Esophagus (tissue), 2 donors: ENCODE data around the gene FAM186B. TPM values are rescaled to one million over a fixed set of nuclear protein-coding genes. Genes with fewer than 3 reads are reported as not detected.

Experiments used
- H3K27ac ChIP-seq, 2 donors: one replicate each; pipeline ENCODE4 v1.5.1; 2013; ENCODE audit warnings: low read depth in 2 of 2, mild to moderate bottlenecking in 2 of 2, inconsistent platforms in 1 of 2, low read length in 1 of 2, moderate library complexity in 1 of 2
- H3K27me3 ChIP-seq, 2 donors: one replicate each; pipeline ENCODE4 v1.6.1; 2013; ENCODE audit warnings: low read length in 2 of 2, control low read depth in 1 of 2, mild to moderate bottlenecking in 1 of 2; ENCODE audit not compliant: insufficient read depth in 2 of 2, control insufficient read depth in 1 of 2
- H3K36me3 ChIP-seq, 2 donors: one replicate each; pipeline ENCODE4 v1.6.1; 2013; ENCODE audit warnings: low read length in 1 of 2; ENCODE audit not compliant: control insufficient read depth in 2 of 2, insufficient read depth in 2 of 2
- H3K4me1 ChIP-seq, 2 donors: one replicate each; pipeline ENCODE4 v1.6.1; 2013; ENCODE audit warnings: low read length in 1 of 2; ENCODE audit not compliant: control insufficient read depth in 2 of 2, insufficient read depth in 2 of 2
- H3K4me3 ChIP-seq, 2 donors: one replicate each; pipeline ENCODE4 v1.5.1; 2013; ENCODE audit warnings: low read length in 2 of 2, mild to moderate bottlenecking in 2 of 2, low read depth in 1 of 2, moderate library complexity in 1 of 2
- H3K9me3 ChIP-seq, 2 donors: one replicate each; pipeline ENCODE4 v1.6.1; 2013; ENCODE audit warnings: mild to moderate bottlenecking in 2 of 2, low read depth in 1 of 2, low read length in 1 of 2, moderate library complexity in 1 of 2; ENCODE audit not compliant: control insufficient read depth in 2 of 2, insufficient read depth in 1 of 2
- WGBS, 2 donors: extraction: QIAGEN DNeasy Blood & Tissue Kit; methylation state at CpG; one replicate each; pipeline ENCODE4 v1.1.7; 2013; 5-methylcytosine and 5-hydroxymethylcytosine counted together
- polyA plus RNA-seq, 2 donors: library from polyadenylated mRNA; stranded (reverse); fragments of 200-250 nt; gene quantifications; one replicate each; pipeline ENCODE4 v1.2.3, GENCODE V29; 2013
- donor health status: healthy with polysubstance abuse.
- donor health status: Bipolar disorder and iron deficiency.

Gene FAM186B
- polyA plus RNA-seq, 2 donors, result 0.08 to 0.09 TPM

DNA sequence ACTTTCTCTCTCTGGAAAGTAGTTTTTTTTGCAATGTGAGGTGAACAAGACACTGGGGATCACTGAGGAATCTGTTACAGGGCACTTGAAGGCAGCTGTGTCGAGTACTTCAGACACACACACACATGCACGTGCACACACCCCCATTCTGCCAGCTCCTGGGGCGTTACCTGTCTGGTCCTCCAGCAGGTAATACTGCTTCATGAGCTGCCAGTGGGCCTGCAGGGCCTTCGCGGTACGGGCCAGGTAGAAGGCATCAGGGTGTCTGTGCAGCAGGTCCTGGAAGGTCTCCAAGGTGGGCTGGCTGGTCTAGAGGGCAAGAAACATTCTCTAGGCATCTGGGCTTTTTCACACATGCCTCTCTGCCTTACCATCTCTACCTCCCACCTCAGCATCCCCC lies 42.6 kb downstream of the FAM186B start:
- Histone ChIP-seq H3K27ac (no peak overlapping the region), H3K4me1 (peaks cover 0 to 8% of the 10 kb centered on the region in 2 donors), H3K9me3 (no peaks in the 10 kb centered on the region), H3K36me3 (peaks cover 25 to 51% of the 10 kb centered on the region in 2 donors), H3K4me3 (no peak overlapping the region), H3K27me3 (no peaks in the 10 kb centered on the region)
- WGBS, 2 donors, result 83 to 91% methylated on average over 6 of the region's 6 CpGs

DNA sequence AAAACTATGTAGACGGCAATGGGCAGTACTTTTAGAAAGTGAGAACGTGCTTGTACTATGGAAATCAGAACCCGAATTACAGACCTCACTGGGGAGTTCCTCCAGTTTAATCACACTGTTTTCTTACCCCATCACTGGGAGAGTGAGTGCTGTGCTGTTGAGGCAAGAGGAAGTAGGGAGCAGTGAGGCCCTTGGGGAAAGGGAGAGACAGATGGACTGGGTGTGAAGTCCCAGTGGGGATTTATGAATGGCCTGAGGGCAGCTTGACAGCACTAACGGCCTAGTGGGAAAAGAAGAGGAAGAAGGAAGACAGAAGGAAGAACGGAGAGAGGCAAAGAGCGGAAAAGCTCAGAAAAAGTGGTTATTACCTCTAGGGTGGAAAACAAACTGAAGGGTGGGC lies 43.2 kb downstream of the FAM186B start:
- H3K9me3 ChIP-seq, result no peaks in the 10 kb centered on the region
- peaks cover 28 to 57% of the 10 kb centered on the region in 2 donors for H3K36me3 ChIP-seq
- H3K27me3 ChIP-seq, result no peaks in the 10 kb centered on the region
- peaks cover 0 to 8% of the 10 kb centered on the region in 2 donors for H3K4me1 ChIP-seq
- WGBS, 2 donors, result 82 to 83% methylated on average over 6 of the region's 6 CpGs
- no peak overlapping the region for H3K4me3 ChIP-seq
- no peak overlapping the region for H3K27ac ChIP-seq

DNA sequence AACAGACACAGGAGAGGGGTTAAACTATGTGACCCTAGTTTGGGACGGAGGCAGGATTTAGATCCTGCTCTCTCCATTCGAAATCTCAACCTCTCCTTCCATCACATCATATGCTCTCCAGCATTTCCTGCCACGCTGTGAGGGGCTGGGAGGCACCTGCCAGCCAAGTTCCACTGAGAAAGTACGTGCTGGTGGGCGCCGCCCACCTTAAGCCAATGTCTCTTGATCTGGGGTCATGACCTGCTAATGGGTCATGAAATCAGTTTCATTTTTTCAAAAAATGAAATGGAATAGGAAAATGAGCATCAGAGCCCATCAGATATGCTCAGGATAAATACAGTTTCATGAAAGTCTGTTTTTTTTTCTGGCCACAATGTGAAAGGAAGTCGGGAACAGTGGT lies 44.7 kb downstream of the FAM186B start:
- no peaks in the 10 kb centered on the region for H3K4me1 ChIP-seq
- WGBS, 2 donors, result 85 to 90% methylated on average over 7 of the region's 7 CpGs
- H3K4me3 ChIP-seq, result no peak overlapping the region
- H3K36me3 ChIP-seq, result peaks cover 31 to 66% of the 10 kb centered on the region in 2 donors
- H3K27ac ChIP-seq, result no peak overlapping the region
- no peaks in the 10 kb centered on the region for H3K27me3 ChIP-seq
- no peaks in the 10 kb centered on the region for H3K9me3 ChIP-seq

- Histone ChIP-seq H3K9me3 (no peaks in the 10 kb centered on the region), H3K27ac (no peak overlapping the region), H3K27me3 (no peaks in the 10 kb centered on the region), H3K4me3 (no peak overlapping the region), H3K36me3 (peaks cover 26 to 57% of the 10 kb centered on the region in 2 donors), H3K4me1 (no peaks in the 10 kb centered on the region)
- 94 to 98% methylated on average over 17 of the region's 17 CpGs for WGBS, 2 donors
Measured at GRCh38 chr12:49559011-49559675, 46.3 kb downstream of the FAM186B start.

GRCh38 chr12:49558526-49558925 lies 46.9 kb downstream of the FAM186B start:
- Histone ChIP-seq H3K36me3 (peaks cover 23 to 57% of the 10 kb centered on the region in 2 donors), H3K4me1 (no peaks in the 10 kb centered on the region), H3K27me3 (no peaks in the 10 kb centered on the region), H3K4me3 (no peak overlapping the region), H3K27ac (no peak overlapping the region), H3K9me3 (no peaks in the 10 kb centered on the region)
- WGBS, 2 donors, result 89 to 94% methylated on average over 13 of the region's 13 CpGs

DNA sequence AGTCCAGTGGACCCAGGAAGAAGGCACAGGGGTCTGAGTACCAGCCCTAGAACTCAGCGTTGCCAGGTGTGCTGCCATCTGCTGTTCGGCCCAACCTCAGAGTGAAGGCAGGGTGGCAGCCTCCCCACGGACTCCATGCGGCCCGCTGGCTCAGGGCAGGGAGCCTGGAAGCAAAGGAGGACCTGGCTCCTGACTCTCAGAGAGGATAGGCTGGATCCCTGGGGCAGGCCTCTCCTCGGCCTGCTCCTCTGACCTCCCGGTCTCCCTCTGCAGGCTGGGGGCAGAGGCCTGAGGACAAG lies 47.6 kb downstream of the FAM186B start:
- peaks cover 18 to 52% of the 10 kb centered on the region in 2 donors for H3K36me3 ChIP-seq
- no peak overlapping the region for H3K27ac ChIP-seq
- no peaks in the 10 kb centered on the region for H3K9me3 ChIP-seq
- H3K4me1 ChIP-seq, result no peaks in the 10 kb centered on the region
- no peaks in the 10 kb centered on the region for H3K27me3 ChIP-seq
- no peak overlapping the region for H3K4me3 ChIP-seq
- WGBS, 2 donors, result 66 to 84% methylated on average over 7 of the region's 7 CpGs

GRCh38 chr12:49557187-49557916 lies 48.1 kb downstream of the FAM186B start:
- H3K4me3 ChIP-seq, result no peak overlapping the region
- no peaks in the 10 kb centered on the region for H3K9me3 ChIP-seq
- no peaks in the 10 kb centered on the region for H3K4me1 ChIP-seq
- no peak overlapping the region for H3K27ac ChIP-seq
- H3K27me3 ChIP-seq, result no peaks in the 10 kb centered on the region
- 85 to 89% methylated on average over 15 to 18 of the region's 18 CpGs for WGBS, 2 donors
- H3K36me3 ChIP-seq, result peaks cover 16 to 49% of the 10 kb centered on the region in 2 donors

DNA sequence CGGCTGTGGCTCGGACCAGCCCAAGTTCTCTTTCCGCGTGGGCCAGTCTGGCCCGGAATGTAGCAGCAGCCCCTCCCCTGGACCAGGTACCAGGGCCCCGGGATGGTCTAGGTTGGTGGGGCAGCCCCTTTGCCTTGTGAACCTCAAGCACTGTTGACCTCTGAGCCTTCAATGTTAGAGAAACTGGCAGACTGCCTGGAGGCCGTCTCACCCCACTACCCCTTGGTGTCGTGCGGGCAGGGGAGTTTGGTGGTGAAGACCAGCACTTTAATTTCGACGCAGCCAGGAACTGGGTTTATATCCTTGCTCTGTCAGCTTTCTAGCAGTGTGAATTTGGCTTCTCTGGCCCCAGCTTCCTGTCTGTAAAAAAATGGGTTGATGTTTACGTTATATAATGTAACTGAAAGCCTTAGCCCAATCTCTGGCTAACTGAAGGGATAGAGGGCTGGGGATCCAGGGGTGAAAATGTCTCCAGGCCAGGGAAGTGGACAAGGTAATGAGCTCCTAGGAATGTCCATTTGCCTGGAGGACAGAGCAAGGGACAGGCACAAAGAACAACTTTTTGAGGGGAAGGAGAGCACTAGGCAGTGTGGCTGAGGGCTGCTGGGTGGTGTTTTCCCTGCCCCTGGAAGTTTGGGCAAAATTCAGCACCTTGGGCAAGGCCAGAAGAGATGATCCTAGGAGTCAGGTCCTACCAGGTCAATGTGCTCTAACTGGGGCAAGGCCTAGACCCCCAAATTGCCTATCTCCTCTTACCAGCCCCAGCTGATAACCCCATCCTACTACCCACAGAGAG lies 48.9 kb downstream of the FAM186B start:
- Histone ChIP-seq H3K4me3 (no peak overlapping the region), H3K27me3 (no peaks in the 10 kb centered on the region), H3K4me1 (no peaks in the 10 kb centered on the region), H3K36me3 (peaks cover 16 to 45% of the 10 kb centered on the region in 2 donors), H3K27ac (no peak overlapping the region), H3K9me3 (no peaks in the 10 kb centered on the region)
- WGBS, 2 donors, result 74 to 76% methylated on average over 12 of the region's 12 CpGs

- 83 to 86% methylated on average over 18 of the region's 18 CpGs for WGBS, 2 donors
- no peaks in the 10 kb centered on the region for H3K9me3 ChIP-seq
- no peak overlapping the region for H3K4me3 ChIP-seq
- peaks cover 16 to 41% of the 10 kb centered on the region in 2 donors for H3K36me3 ChIP-seq
- H3K4me1 ChIP-seq, result no peaks in the 10 kb centered on the region
- H3K27me3 ChIP-seq, result no peaks in the 10 kb centered on the region
- no peak overlapping the region for H3K27ac ChIP-seq
Measured at GRCh38 chr12:49555631-49556390, 49.6 kb downstream of the FAM186B start.
